MCF 10A (cell line): ENCODE measurements around the gene ZNF700. TPM values are rescaled to one million over a fixed set of nuclear protein-coding genes. Genes with fewer than 3 reads are reported as not detected.
"Not testable (repeated sequence)": the region's sequence is repeated elsewhere in the genome, so short reads cannot be mapped to it uniquely, and the experiment has no call there.

Experiments used
- BruUV-seq: library from RNA; stranded (reverse); fragments of 400-500 nt; replicated peaks from 2 replicates; lab custom pipeline; 2021; lab: Mats Ljungman, UMichigan
- CTCF ChIA-PET: fragments of 300-600 bp; sonication (Branson Sonifier 250); formaldehyde crosslinking; extraction: SDS; loops from one replicate; lab custom pipeline; 2021; ENCODE audit warnings: antibody characterized with exemption, inconsistent platforms; lab: Yijun Ruan, JAX
- POLR2A ChIA-PET: fragments of 300-600, 350-650 bp; sonication (Branson Sonifier 250); formaldehyde crosslinking; extraction: SDS; loops from one replicate; lab custom pipeline; 2020; ENCODE audit warnings: antibody characterized with exemption, inconsistent platforms; lab: Yijun Ruan, JAX
- DNase-seq: peaks from one replicate; pipeline ENCODE4 v3.0.0-alpha.2; 2018; ENCODE audit not compliant: unreplicated experiment
- H3K27ac Mint-ChIP-seq: one replicate; pipeline ENCODE4 v1.8.0; 2022; ENCODE audit warnings: mild to moderate bottlenecking, low read depth, mixed read lengths; ENCODE audit not compliant: unreplicated experiment
- H3K27me3 Mint-ChIP-seq: one replicate; pipeline ENCODE4 v1.8.0; 2022; ENCODE audit warnings: mixed read lengths; ENCODE audit not compliant: insufficient read depth, unreplicated experiment
- H3K36me3 Mint-ChIP-seq: one replicate; pipeline ENCODE4 v1.8.0; 2022; ENCODE audit warnings: mild to moderate bottlenecking, moderate library complexity, mixed read lengths; ENCODE audit not compliant: insufficient read depth, unreplicated experiment
- H3K4me1 Mint-ChIP-seq: one replicate; pipeline ENCODE4 v1.8.0; 2022; ENCODE audit warnings: mixed read lengths; ENCODE audit not compliant: insufficient read depth, unreplicated experiment
- H3K4me3 Mint-ChIP-seq: one replicate; pipeline ENCODE4 v1.8.0; 2022; ENCODE audit warnings: mild to moderate bottlenecking, moderate library complexity, mixed read lengths; ENCODE audit not compliant: unreplicated experiment
- H3K9me3 Mint-ChIP-seq: one replicate; pipeline ENCODE4 v1.8.0; 2022; ENCODE audit warnings: mixed read lengths; ENCODE audit not compliant: unreplicated experiment
- intact Hi-C: fragments of 100-400 bp; cut with micrococcal nuclease; formaldehyde crosslinking; loops from 2 replicates; pipeline ENCODE4 v1.14.1; 2022
- total RNA-seq: library from RNA; stranded (reverse); gene quantifications from 2 replicates; pipeline ENCODE4 v1.2.3, GENCODE V29; 2022
- TF ChIP-seq, protein P1 (sequence below): fragments of 200-600 bp; IDR thresholded peaks from one replicate; pipeline ENCODE4 v1.8.0; 2022; ENCODE audit warnings: antibody characterized with exemption, mild to moderate bottlenecking; ENCODE audit not compliant: unreplicated experiment

The ZNF700 gene
- total RNA-seq, 1 experiment from 2014 or later, result 5.9 TPM

DNA sequence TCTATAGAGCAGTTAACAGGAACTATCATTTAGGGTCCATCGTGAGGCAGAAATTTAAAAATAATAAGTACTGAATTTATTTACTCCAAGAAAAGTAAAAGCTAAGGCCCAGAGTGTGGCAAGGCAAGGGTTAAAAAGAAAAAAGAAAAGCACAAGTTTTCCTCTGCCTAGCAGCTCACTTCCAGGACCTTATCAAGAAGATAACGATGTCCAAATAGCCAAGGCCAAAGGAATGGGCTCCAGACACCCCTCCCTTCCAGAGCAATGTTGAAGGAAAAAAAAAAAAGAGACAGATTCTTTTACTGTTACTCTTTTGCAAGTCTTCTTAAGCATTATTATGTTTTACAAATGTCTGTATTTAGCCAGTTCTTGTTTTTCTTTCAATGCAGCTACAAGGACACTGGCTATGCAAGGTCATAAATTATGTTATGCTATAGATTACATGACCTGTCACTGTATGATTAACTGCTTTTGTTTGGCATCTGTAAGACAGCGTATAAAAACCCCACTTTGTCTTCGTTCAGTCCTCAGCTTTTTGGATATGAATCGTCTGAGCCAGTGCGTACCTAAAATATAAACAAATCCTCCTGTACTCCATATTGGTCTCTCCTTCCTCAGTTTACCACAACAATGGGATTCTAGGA is 2.9 kb upstream of the ZNF700 start:
- H3K4me3 Mint-ChIP-seq, result no peak overlapping the region
- intact Hi-C loops, result no loop called here
- no peaks in the 10 kb centered on the region for H3K36me3 Mint-ChIP-seq
- H3K9me3 Mint-ChIP-seq, result peaks cover 8% of the 10 kb centered on the region
- H3K27ac Mint-ChIP-seq, result no peak overlapping the region
- peaks cover 16% of the 10 kb centered on the region for H3K4me1 Mint-ChIP-seq
- ChIA-PET POLR2A (interaction anchor here (0.9 to 4.8 kb wide), 3 partner anchors 66 to 219 kb away, joined by 4 to 67 read pairs (median 42); partner anchors contain the start of gene ZNF20), CTCF (interaction anchor here (0.6 to 6.3 kb wide), 10 partner anchors 12 to 844 kb away, joined by 3 to 142 read pairs (median 3); partner anchors contain the start of genes ZNF20 and ZNF491)
- no TSS peak for BruUV-seq
- no peaks in the 10 kb centered on the region for H3K27me3 Mint-ChIP-seq
- TF ChIP-seq, protein P1, sequence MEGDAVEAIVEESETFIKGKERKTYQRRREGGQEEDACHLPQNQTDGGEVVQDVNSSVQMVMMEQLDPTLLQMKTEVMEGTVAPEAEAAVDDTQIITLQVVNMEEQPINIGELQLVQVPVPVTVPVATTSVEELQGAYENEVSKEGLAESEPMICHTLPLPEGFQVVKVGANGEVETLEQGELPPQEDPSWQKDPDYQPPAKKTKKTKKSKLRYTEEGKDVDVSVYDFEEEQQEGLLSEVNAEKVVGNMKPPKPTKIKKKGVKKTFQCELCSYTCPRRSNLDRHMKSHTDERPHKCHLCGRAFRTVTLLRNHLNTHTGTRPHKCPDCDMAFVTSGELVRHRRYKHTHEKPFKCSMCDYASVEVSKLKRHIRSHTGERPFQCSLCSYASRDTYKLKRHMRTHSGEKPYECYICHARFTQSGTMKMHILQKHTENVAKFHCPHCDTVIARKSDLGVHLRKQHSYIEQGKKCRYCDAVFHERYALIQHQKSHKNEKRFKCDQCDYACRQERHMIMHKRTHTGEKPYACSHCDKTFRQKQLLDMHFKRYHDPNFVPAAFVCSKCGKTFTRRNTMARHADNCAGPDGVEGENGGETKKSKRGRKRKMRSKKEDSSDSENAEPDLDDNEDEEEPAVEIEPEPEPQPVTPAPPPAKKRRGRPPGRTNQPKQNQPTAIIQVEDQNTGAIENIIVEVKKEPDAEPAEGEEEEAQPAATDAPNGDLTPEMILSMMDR, result no peak
- no peak for DNase-seq

DNA sequence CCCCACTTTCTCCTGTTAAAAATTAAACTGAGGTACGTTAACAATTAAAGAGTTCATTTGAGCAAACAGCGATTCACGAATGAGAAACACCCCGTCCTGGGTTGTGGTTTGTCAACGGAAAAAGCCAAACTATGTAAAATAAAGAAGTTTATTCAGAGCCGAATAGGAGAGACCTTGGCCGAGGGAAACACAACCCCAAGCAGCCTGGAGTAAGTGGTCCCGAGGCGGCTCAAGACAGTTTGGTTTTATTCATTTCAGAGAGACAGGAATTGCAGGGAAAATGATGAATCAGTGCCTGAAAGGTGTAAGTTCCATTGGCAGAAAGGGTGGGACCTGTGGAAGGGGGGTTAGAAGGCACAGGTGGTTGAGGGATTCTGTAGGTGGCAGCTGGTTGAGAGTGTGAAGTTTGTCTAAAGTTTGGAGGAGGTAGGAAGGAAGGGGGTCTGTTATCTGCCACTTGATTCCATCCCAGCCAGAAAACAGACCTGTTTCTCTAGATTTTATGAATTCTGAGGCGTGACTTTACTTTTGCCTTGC is 812 bp downstream of the ZNF700 start:
- Mint-ChIP-seq H3K4me1 (peaks cover 16% of the 10 kb centered on the region), H3K4me3 (peak overlapping the region; percentile 82), H3K27ac (peak overlapping the region; percentile 39)
- DNase-seq, intact Hi-C loops, H3K36me3 Mint-ChIP-seq, H3K27me3 Mint-ChIP-seq, BruUV-seq, H3K9me3 Mint-ChIP-seq: not testable (repeated sequence)
- ChIA-PET POLR2A (interaction anchor here (4.6 to 4.8 kb wide), 2 partner anchors 62 to 215 kb away, joined by 42 to 67 read pairs; partner anchors contain the start of gene ZNF20), CTCF (interaction anchor here (0.6 to 6.3 kb wide), 4 partner anchors 61 to 183 kb away, joined by 3 to 142 read pairs (median 12); partner anchors contain the start of gene ZNF491)

DNA sequence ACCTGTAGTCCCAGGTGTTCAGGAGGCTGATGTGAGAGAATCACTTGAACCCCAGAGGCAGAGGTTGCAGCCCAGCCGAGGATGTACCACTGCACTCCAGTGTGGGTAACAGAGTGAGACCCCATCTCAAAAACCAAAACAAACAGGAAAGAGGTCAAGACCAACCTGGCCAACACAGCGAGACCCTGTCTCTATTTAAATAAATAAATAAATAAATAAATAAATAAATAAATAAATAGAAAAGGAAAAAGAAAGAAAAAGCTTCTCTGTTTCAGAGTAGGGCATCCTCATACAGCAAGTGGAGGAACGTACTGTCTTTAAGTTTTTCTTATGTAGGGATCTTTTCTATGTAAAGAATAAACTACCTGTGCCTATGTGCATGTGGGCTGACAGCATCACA is 2.3 kb downstream of the ZNF700 start:
- Mint-ChIP-seq H3K36me3 (peaks cover 4% of the 10 kb centered on the region), H3K27ac (no peak overlapping the region), H3K4me3 (no peak overlapping the region), H3K4me1 (peaks cover 16% of the 10 kb centered on the region), H3K9me3 (no peaks in the 10 kb centered on the region), H3K27me3 (no peaks in the 10 kb centered on the region)
- TF ChIP-seq, protein P1, result no peak
- CTCF ChIA-PET, result interaction anchor here (0.8 kb wide), 1 partner anchor 62 kb away, joined by 3 read pairs; no protein-coding TSS in a partner anchor
- POLR2A ChIA-PET, result interaction anchor here (1.7 to 4.8 kb wide), 2 partner anchors 41 to 61 kb away, joined by 6 to 67 read pairs; no protein-coding TSS in a partner anchor
- BruUV-seq, result no TSS peak
- DNase-seq, result no peak
- intact Hi-C loops, result no loop called here

- no peak overlapping the region for H3K27ac Mint-ChIP-seq
- TF ChIP-seq, protein P1, result no peak
- intact Hi-C loops, result no loop called here
- peaks cover under 1% of the 10 kb centered on the region for H3K4me1 Mint-ChIP-seq
- H3K4me3 Mint-ChIP-seq, result no peak overlapping the region
- BruUV-seq, result no TSS peak
- peaks cover 21% of the 10 kb centered on the region for H3K36me3 Mint-ChIP-seq
- ChIA-PET CTCF (no interaction called here), POLR2A (no interaction called here)
- H3K9me3 Mint-ChIP-seq, result no peaks in the 10 kb centered on the region
- no peak for DNase-seq
- H3K27me3 Mint-ChIP-seq, result no peaks in the 10 kb centered on the region
These were observed 6.1 kb downstream of the ZNF700 start for GRCh38 chr19:11931051-11931450.
